ENCODE results near the gene TTLL6. TPM values are rescaled to one million over a fixed set of nuclear protein-coding genes. Genes with fewer than 3 reads are reported as not detected.

Gene TTLL6
- total RNA-seq, 1 experiment from 2014 or later: 2.4 TPM

- Histone ChIP-seq H2AFZ (ENCODE audit: low read length) (no peak overlapping the region), H3K4me1 (ENCODE audit: insufficient read depth, low read length) (peaks cover 2% of the 10 kb centered on the region; the same call in 1 of the 2 replicates), H3K4me2 (ENCODE audit: insufficient read depth, insufficient read length, low read length) (peak overlapping the region; percentile 49), H4K20me1 (ENCODE audit: control insufficient read depth, insufficient read depth, insufficient read length) (no peaks in the 10 kb centered on the region), H4K91ac (ENCODE audit: insufficient read length, low read depth, low read length) (no peak overlapping the region), H3K27ac (ENCODE audit: insufficient read length, low read depth, low read length) (no peak overlapping the region), H3K14ac (ENCODE audit: insufficient read depth, low read length) (no peak overlapping the region), H2BK20ac (ENCODE audit: low read depth, low read length, poor library complexity, severe bottlenecking) (no peak overlapping the region), H3K4ac (ENCODE audit: low read depth, low read length) (no peak overlapping the region), H3K9me3 (ENCODE audit: control insufficient read depth, low read depth, low read length) (no peaks in the 10 kb centered on the region), H3K23me2 (ENCODE audit: insufficient read length, low read depth, low read length, poor library complexity, severe bottlenecking) (peaks cover 12% of the 10 kb centered on the region), H2AK5ac (ENCODE audit: insufficient read length, low read length) (no peak overlapping the region), H3K27me3 (ENCODE audit: insufficient read depth, low read length) (peaks cover 87% of the 10 kb centered on the region), H2BK5ac (ENCODE audit: insufficient read length, low read length) (no peak overlapping the region), H3K79me1 (ENCODE audit: insufficient read depth, low read depth, low read length, poor library complexity, severe bottlenecking) (no peaks in the 10 kb centered on the region), H4K8ac (replicated peaks; ENCODE audit: insufficient read length, low read depth, low read length) (no peak overlapping the region), H2BK12ac (ENCODE audit: insufficient read length, low read depth, low read length) (no peak overlapping the region), H3K18ac (ENCODE audit: insufficient read length, low read depth, low read length) (no peak overlapping the region), H3K79me2 (ENCODE audit: insufficient read depth, low read length) (no peaks in the 10 kb centered on the region), H3K9ac (ENCODE audit: extremely low read depth, insufficient read length, low read length) (no peak overlapping the region), H3K56ac (ENCODE audit: insufficient read length, low read depth, low read length) (no peak overlapping the region), H3K23ac (ENCODE audit: insufficient read length, low read depth, low read length) (no peak overlapping the region), H4K5ac (ENCODE audit: insufficient read length, low read depth, low read length) (no peak overlapping the region), H2BK15ac (ENCODE audit: low read depth, low read length) (no peak overlapping the region), H2BK120ac (ENCODE audit: low read depth, low read length, poor library complexity, severe bottlenecking) (no peak overlapping the region), H3T11ph (ENCODE audit: low read length) (no peak overlapping the region)
- TF ChIP-seq CTCF (conservative IDR thresholded peaks at IDR 0.05): no peak
- Mint-ChIP-seq H3K9me3 (peaks cover 0 to 11% of the 10 kb centered on the region in 2 experiments; a peak in 2 of 5 replicates), H3K36me3 (ENCODE audit: insufficient read depth in 1 of 3, low read depth in 3 of 3) (no peaks in the 10 kb centered on the region), H3K27me3 (ENCODE audit: low read depth) (peaks cover 100% of the 10 kb centered on the region), H3K4me3 (peak overlapping the region in 1 of 2 experiments; percentile 47; a peak in 2 of 5 replicates), H3K4me1 (peaks cover 40 to 53% of the 10 kb centered on the region in 2 experiments), H3K27ac (no peak overlapping the region)
- WGBS (ENCODE audit: extremely low coverage, insufficient read length, low lambda C conversion rate): no CpG with 5 or more reads among the region's 11 CpGs
- no peak for DNase-seq
Observed at GRCh38 chr17:48720266-48721008, 96.6 kb downstream of the TTLL6 start.

All from H9 (cell line).